Stimulated activated CD8-positive, alpha-beta memory T cell treated with anti-CD3 and anti-CD28 coated beads, Interleukin-4, amount 100 ng/mL, for 24 hours (primary cell): ENCODE data around the gene HGD.

Experiments used
- DNase-seq: peaks from one replicate; pipeline ENCODE4 v3.0.0-alpha.2; 2020; ENCODE audit warnings: low read depth

Gene HGD

GRCh38 chr3:120682095-120682681 is at the start of gene HGD:
TSS of gene HGD (minus strand) at chr3:120682239. CDS start at chr3:120682111, 128 bp downstream.
- no peak for DNase-seq

- DNase-seq, result no peak
Measured at GRCh38 chr3:120730576-120731542, 48.8 kb upstream of the HGD start.

- DNase-seq, result no peak
Measured at GRCh38 chr3:120726791-120727190, 44.8 kb upstream of the HGD start.

GRCh38 chr3:120719167-120719834 is 37.3 kb upstream of the HGD start:
- DNase-seq, result peak; percentile 45

- DNase-seq, result no peak
Measured at GRCh38 chr3:120713262-120713661, 31.2 kb upstream of the HGD start.

GRCh38 chr3:120710369-120710768 is 28.3 kb upstream of the HGD start:
- no peak for DNase-seq

- no peak for DNase-seq
Measured at GRCh38 chr3:120708408-120708807, 26.4 kb upstream of the HGD start.

- DNase-seq, result no peak
Measured at GRCh38 chr3:120706950-120707349, 24.9 kb upstream of the HGD start.

GRCh38 chr3:120705884-120706582 is 24.0 kb upstream of the HGD start:
- DNase-seq, result no peak

GRCh38 chr3:120699333-120699732 is 17.3 kb upstream of the HGD start:
- DNase-seq, result no peak

GRCh38 chr3:120693439-120694171 is 11.6 kb upstream of the HGD start:
- no peak for DNase-seq

GRCh38 chr3:120689395-120689794 is 7.4 kb upstream of the HGD start:
- DNase-seq, result no peak

GRCh38 chr3:120688121-120688520 is 6.1 kb upstream of the HGD start:
- no peak for DNase-seq

GRCh38 chr3:120685411-120685810 is 3.4 kb upstream of the HGD start:
- no peak for DNase-seq

GRCh38 chr3:120684896-120685295 is 2.9 kb upstream of the HGD start:
- no peak for DNase-seq

GRCh38 chr3:120683671-120684301 is 1.7 kb upstream of the HGD start:
- DNase-seq, result no peak

- DNase-seq, result no peak
Measured at GRCh38 chr3:120683213-120683612, 1.2 kb upstream of the HGD start.

- DNase-seq, result no peak
Measured at GRCh38 chr3:120681506-120682038, 467 bp downstream of the HGD start.

- no peak for DNase-seq
Measured at GRCh38 chr3:120681018-120681417, 1.0 kb downstream of the HGD start.

GRCh38 chr3:120680193-120680894 is 1.7 kb downstream of the HGD start:
- no peak for DNase-seq
